Liver (tissue), 3 donors: Measurements from ENCODE around the gene IGHMBP2.

ENCODE experiments used
- CTCF ChIP-seq: fragments of 150-350 bp; IDR thresholded peaks from 2 replicates; pipeline ENCODE4 v1.5.1; 2017; ENCODE audit warnings: improper control_type of control experiment, low read depth, low read length; ENCODE audit not compliant: missing input control
- GABPA ChIP-seq, 2 donors: IDR thresholded peaks in 1 of 2; conservative IDR thresholded peaks in 1 of 2; 2 replicates each; pipeline ENCODE4 v1.6.1; 2016; ENCODE audit warnings: antibody characterized with exemption in 2 of 2, mild to moderate bottlenecking in 1 of 2, moderate library complexity in 1 of 2
- MAX ChIP-seq: IDR thresholded peaks from 2 replicates; pipeline ENCODE4 v1.6.1; 2016; ENCODE audit warnings: antibody characterized with exemption
- RAD21 ChIP-seq, 2 donors: IDR thresholded peaks; 2 replicates each; pipeline ENCODE4 v1.6.1; 2016; ENCODE audit warnings: antibody characterized with exemption in 2 of 2, mild to moderate bottlenecking in 2 of 2
- SP1 ChIP-seq: IDR thresholded peaks from 2 replicates; pipeline ENCODE4 v1.6.1; 2018; ENCODE audit warnings: antibody characterized with exemption, mild to moderate bottlenecking
- TAF1 ChIP-seq: conservative IDR thresholded peaks from 2 replicates; pipeline ENCODE4 v1.6.1; 2016; ENCODE audit warnings: antibody characterized with exemption, mild to moderate bottlenecking
- YY1 ChIP-seq: IDR thresholded peaks from 2 replicates; pipeline ENCODE4 v1.6.1; 2016; ENCODE audit warnings: antibody characterized with exemption, mild to moderate bottlenecking
- TF ChIP-seq, protein P1 (sequence below): IDR thresholded peaks from 2 replicates; pipeline ENCODE4 v1.6.1; 2016; ENCODE audit warnings: antibody characterized with exemption
- TF ChIP-seq, protein P2 (sequence below): IDR thresholded peaks from 2 replicates; pipeline ENCODE4 v1.6.1; 2016; ENCODE audit warnings: antibody characterized with exemption, mild to moderate bottlenecking
- donor health status: healthy.
- donor health status: healthy.

GRCh38 chr11:68935066-68935465 lies 31.4 kb downstream of the IGHMBP2 start:
- TF ChIP-seq CTCF, result no peak
- no peak for TF ChIP-seq MAX
- TF ChIP-seq, protein P1, sequence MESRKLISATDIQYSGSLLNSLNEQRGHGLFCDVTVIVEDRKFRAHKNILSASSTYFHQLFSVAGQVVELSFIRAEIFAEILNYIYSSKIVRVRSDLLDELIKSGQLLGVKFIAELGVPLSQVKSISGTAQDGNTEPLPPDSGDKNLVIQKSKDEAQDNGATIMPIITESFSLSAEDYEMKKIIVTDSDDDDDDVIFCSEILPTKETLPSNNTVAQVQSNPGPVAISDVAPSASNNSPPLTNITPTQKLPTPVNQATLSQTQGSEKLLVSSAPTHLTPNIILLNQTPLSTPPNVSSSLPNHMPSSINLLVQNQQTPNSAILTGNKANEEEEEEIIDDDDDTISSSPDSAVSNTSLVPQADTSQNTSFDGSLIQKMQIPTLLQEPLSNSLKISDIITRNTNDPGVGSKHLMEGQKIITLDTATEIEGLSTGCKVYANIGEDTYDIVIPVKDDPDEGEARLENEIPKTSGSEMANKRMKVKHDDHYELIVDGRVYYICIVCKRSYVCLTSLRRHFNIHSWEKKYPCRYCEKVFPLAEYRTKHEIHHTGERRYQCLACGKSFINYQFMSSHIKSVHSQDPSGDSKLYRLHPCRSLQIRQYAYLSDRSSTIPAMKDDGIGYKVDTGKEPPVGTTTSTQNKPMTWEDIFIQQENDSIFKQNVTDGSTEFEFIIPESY, result no peak
- no peak for TF ChIP-seq RAD21 (IDR thresholded peaks at IDR 0.05)
- TF ChIP-seq, protein P2, sequence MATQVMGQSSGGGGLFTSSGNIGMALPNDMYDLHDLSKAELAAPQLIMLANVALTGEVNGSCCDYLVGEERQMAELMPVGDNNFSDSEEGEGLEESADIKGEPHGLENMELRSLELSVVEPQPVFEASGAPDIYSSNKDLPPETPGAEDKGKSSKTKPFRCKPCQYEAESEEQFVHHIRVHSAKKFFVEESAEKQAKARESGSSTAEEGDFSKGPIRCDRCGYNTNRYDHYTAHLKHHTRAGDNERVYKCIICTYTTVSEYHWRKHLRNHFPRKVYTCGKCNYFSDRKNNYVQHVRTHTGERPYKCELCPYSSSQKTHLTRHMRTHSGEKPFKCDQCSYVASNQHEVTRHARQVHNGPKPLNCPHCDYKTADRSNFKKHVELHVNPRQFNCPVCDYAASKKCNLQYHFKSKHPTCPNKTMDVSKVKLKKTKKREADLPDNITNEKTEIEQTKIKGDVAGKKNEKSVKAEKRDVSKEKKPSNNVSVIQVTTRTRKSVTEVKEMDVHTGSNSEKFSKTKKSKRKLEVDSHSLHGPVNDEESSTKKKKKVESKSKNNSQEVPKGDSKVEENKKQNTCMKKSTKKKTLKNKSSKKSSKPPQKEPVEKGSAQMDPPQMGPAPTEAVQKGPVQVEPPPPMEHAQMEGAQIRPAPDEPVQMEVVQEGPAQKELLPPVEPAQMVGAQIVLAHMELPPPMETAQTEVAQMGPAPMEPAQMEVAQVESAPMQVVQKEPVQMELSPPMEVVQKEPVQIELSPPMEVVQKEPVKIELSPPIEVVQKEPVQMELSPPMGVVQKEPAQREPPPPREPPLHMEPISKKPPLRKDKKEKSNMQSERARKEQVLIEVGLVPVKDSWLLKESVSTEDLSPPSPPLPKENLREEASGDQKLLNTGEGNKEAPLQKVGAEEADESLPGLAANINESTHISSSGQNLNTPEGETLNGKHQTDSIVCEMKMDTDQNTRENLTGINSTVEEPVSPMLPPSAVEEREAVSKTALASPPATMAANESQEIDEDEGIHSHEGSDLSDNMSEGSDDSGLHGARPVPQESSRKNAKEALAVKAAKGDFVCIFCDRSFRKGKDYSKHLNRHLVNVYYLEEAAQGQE, result no peak
- TF ChIP-seq YY1, result no peak
- TF ChIP-seq TAF1, result no peak
- no peak for TF ChIP-seq GABPA (IDR thresholded peaks at IDR 0.05 in 1 of 2, conservative IDR thresholded peaks at IDR 0.05 in 1 of 2)
- TF ChIP-seq SP1, result no peak
